Panc1 (cell line): Measurements from ENCODE around the gene CHMP1B. TPM values are rescaled to one million over a fixed set of nuclear protein-coding genes. Genes with fewer than 3 reads are reported as not detected.

Source experiments
- ATAC-seq: fragments of 200-7000 bp; cut with Tn5 transposase; 2 replicates; pipeline ENCODE4 v1.9.1; 2020; ENCODE audit warnings: mild to moderate bottlenecking, moderate library complexity
- BruUV-seq: library from RNA; stranded (reverse); fragments of 400-500 nt; replicated peaks from 2 replicates; lab custom pipeline; 2021; lab: Mats Ljungman, UMichigan
- CTCF ChIA-PET: fragments of 300-600 bp; sonication (Branson Sonifier 250); formaldehyde crosslinking; loops from one replicate; lab custom pipeline; 2022; ENCODE audit warnings: antibody characterized with exemption; lab: Charles Lee
- POLR2A ChIA-PET: fragments of 300-600 bp; sonication (Branson Sonifier 250); formaldehyde crosslinking; loops from one replicate; lab custom pipeline; 2022; ENCODE audit warnings: antibody characterized with exemption; lab: Charles Lee
- DNase-seq: peaks from one replicate; pipeline ENCODE4 v3.0.0-alpha.2; 2010; ENCODE audit warnings: low read depth, low spot score
- H3K27ac ChIP-seq: 2 replicates; pipeline ENCODE4 v1.5.1; 2011; ENCODE audit warnings: mild to moderate bottlenecking, low read length, inconsistent platforms
- H3K27me3 ChIP-seq: fragments of 200-500 bp; sonication (Bioruptor generic); 2 replicates; pipeline ENCODE4 v1.6.0; 2014; ENCODE audit warnings: low read length, inconsistent platforms; ENCODE audit not compliant: control insufficient read depth, insufficient read depth
- H3K36me3 ChIP-seq: fragments of 200-500 bp; sonication (Bioruptor generic); 2 replicates; pipeline ENCODE4 v1.5.1; 2014; ENCODE audit warnings: inconsistent platforms, mild to moderate bottlenecking, low read length, moderate library complexity; ENCODE audit not compliant: control insufficient read depth, insufficient read depth
- H3K4me1 ChIP-seq: 2 replicates; pipeline ENCODE4 v1.5.1; 2011; ENCODE audit warnings: inconsistent platforms, mild to moderate bottlenecking, low read length, moderate library complexity; ENCODE audit not compliant: control insufficient read depth, insufficient read depth
- H3K4me3 ChIP-seq, 2 experiments: 2 replicates each; pipeline ENCODE4 v1.5.1; 2011 to 2012; ENCODE audit warnings: low read depth in 2 of 2, low read length in 2 of 2, mild to moderate bottlenecking in 2 of 2, inconsistent platforms in 1 of 2, moderate library complexity in 1 of 2
- H3K9me3 ChIP-seq: fragments of 200-500 bp; sonication (Bioruptor generic); 2 replicates; pipeline ENCODE4 v1.5.1; 2014; ENCODE audit warnings: low read depth, mild to moderate bottlenecking, inconsistent platforms, low read length, moderate library complexity; ENCODE audit not compliant: control insufficient read depth, insufficient read depth
- CTCF ChIP-seq: fragments of 450-650 bp; IDR thresholded peaks from 2 replicates; pipeline ENCODE4 v1.5.1; 2017; ENCODE audit warnings: mild to moderate bottlenecking
- POLR2AphosphoS5 ChIP-seq: IDR thresholded peaks from 2 replicates; pipeline ENCODE4 v1.6.1; 2012; ENCODE audit warnings: mild to moderate bottlenecking, low read depth, low read length, moderate library complexity
- REST ChIP-seq, 2 experiments: IDR thresholded peaks; 2 replicates each; pipeline ENCODE4 v1.6.1; 2011 to 2012; ENCODE audit warnings: low read depth in 2 of 2, control low read depth in 1 of 2, low read length in 1 of 2, mild to moderate bottlenecking in 1 of 2, moderate library complexity in 1 of 2; ENCODE audit not compliant: insufficient read depth in 1 of 2
- SIN3A ChIP-seq: IDR thresholded peaks from 2 replicates; pipeline ENCODE4 v1.6.1; 2012; ENCODE audit warnings: low read depth, mild to moderate bottlenecking, low read length, moderate library complexity, borderline replicate concordance; ENCODE audit not compliant: insufficient read depth
- TCF7L2 ChIP-seq: IDR thresholded peaks from 2 replicates; pipeline ENCODE4 v1.6.1; 2011; ENCODE audit warnings: mild to moderate bottlenecking, low read depth, low read length, inconsistent platforms
- in situ Hi-C: cut with HindIII; loops from 2 replicates; pipeline ENCODE4 v1.10.0; 2016; ENCODE audit warnings: low sequenced_read_pairs, low pct_unique_long_range_greater_than_20kb
- intact Hi-C: fragments of 100-400 bp; cut with micrococcal nuclease; formaldehyde crosslinking; loops from one replicate; pipeline ENCODE4 v1.10.0; 2022; ENCODE audit not compliant: unreplicated experiment
- total RNA-seq: library from RNA; stranded (reverse); gene quantifications from one replicate; pipeline ENCODE4 v1.2.1, GENCODE V29; 2021; ENCODE audit not compliant: unreplicated experiment

Gene CHMP1B
- total RNA-seq, 1 experiment from 2014 or later, result 17.1 TPM

DNA sequence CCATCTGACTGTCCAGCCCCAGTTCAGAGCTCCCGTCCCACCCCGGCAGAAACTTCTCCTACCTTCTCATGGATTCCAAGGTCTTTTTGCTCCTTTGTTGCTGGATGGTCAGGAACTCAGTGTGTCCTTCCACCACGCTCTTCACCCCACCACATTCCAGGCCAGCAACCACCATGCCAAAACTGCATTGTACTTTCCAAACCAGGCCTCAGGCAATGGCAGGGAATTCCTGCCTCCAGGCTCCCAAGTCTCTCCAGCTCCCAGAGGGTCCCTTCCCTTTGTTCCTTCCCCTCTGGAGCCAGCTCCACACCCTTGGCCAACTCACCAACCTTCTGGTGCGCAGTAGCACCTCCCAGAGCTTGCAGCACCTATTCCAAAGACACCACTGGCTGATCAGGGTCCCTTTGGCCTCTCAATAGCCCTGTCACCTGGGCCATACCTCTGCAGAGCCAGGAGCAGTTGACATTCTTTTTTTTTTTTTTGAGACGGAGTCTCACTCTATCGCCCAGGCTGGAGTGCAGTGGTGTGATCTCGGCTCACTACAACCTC lies 8.1 kb downstream of the CHMP1B start:
- no peak for TF ChIP-seq SIN3A
- TF ChIP-seq POLR2AphosphoS5, result no peak
- TF ChIP-seq TCF7L2, result no peak
- TF ChIP-seq REST (IDR thresholded peaks at IDR 0.05; ENCODE audit: insufficient read depth in 1 of 2, low read depth in 2 of 2, low read length in 1 of 2), result no peak
- TF ChIP-seq CTCF, result no peak
- in situ Hi-C loops, result no loop called here
- no peaks in the 10 kb centered on the region for H3K27me3 ChIP-seq
- no peaks in the 10 kb centered on the region for H3K9me3 ChIP-seq
- peaks cover 13% of the 10 kb centered on the region for H3K4me1 ChIP-seq
- intact Hi-C loops, result no loop called here
- ChIA-PET POLR2A (no interaction called here), CTCF (interaction anchor here (0.7 kb wide), 1 partner anchor 49 kb away, joined by 3 read pairs; no protein-coding TSS in a partner anchor)
- no peak for ATAC-seq
- no peaks in the 10 kb centered on the region for H3K36me3 ChIP-seq
- no peak overlapping the region; a peak in 1 of 4 replicates for H3K4me3 ChIP-seq
- no peak overlapping the region for H3K27ac ChIP-seq
- no peak for DNase-seq
- BruUV-seq, result no TSS peak

DNA sequence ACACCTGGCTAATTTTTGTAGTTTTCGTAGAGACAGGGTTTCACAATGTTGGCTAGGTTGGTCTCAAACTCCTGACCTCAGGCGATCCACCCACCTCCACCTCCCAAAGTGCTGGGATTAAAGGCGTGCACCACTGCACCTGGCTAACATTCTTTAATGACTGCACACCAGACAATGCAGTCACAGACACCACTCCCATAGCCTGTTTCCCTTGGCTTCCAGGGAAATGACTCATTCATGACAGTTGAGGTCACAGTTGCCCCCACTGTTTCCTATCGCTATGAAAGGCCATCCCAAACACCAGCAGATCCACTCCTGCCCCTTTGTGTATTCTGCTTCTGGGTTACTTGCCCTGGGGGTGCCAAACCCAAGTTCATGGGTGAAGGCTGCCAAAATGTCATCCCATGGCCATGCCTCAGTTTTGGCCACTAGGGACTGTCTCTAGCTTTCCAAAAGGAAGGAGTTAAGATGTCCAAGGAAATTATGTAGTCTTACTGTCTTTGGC lies 8.7 kb downstream of the CHMP1B start:
- no peaks in the 10 kb centered on the region for H3K27me3 ChIP-seq
- no peak for TF ChIP-seq CTCF
- TF ChIP-seq SIN3A, result no peak
- in situ Hi-C loops (no loop called here), intact Hi-C loops (no loop called here)
- no peaks in the 10 kb centered on the region for H3K9me3 ChIP-seq
- H3K27ac ChIP-seq, result no peak overlapping the region
- ChIA-PET POLR2A (no interaction called here), CTCF (no interaction called here)
- ATAC-seq (peak; percentile 57), DNase-seq (no peak)
- H3K4me3 ChIP-seq, result no peak overlapping the region
- peaks cover 13% of the 10 kb centered on the region for H3K4me1 ChIP-seq
- H3K36me3 ChIP-seq, result no peaks in the 10 kb centered on the region
- BruUV-seq, result no TSS peak
